CD4-positive, alpha-beta T cell treated with Interleukin-21 for 1 hour (primary cell): ENCODE measurements around the gene ERFE.
"Not testable (repeated sequence)": the region's sequence is repeated elsewhere in the genome, so short reads cannot be mapped to it uniquely, and the experiment has no call there.

ENCODE experiments used
- DNase-seq: peaks from one replicate; pipeline ENCODE4 v3.0.0-alpha.2; 2020

The ERFE gene

GRCh38 chr2:238171072-238171431, 12.3 kb downstream of the ERFE start:
- DNase-seq: not testable (repeated sequence)

- no peak for DNase-seq
Measured at GRCh38 chr2:238171575-238172187, 12.9 kb downstream of the ERFE start.

GRCh38 chr2:238172439-238172838, 13.7 kb downstream of the ERFE start:
- no peak for DNase-seq

- DNase-seq: no peak
Measured at GRCh38 chr2:238173692-238174091, 14.9 kb downstream of the ERFE start.

- DNase-seq: no peak
Measured at GRCh38 chr2:238174291-238174690, 15.5 kb downstream of the ERFE start.

- DNase-seq: no peak
Measured at GRCh38 chr2:238174701-238175100, 15.9 kb downstream of the ERFE start.

DNA sequence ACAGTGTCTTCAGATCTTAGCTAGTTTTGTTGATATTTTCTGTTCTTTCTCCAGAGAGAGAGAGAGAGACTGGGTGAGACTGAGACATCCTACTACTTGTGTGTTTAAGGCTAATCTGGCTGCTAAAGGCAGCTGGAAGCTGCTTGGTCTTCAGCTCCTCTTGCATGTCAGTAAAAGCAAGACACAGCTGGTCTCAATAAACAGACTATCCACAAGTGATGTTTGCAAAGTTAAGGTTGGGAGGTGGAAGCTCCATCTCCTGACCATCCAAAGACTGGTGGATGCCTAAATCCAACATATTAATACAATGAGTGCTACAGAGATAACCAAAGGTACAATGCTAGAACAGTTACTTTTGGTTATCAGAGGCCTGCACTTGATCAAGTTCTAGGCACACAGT, 17.8 kb downstream of the ERFE start:
- DNase-seq: no peak

- DNase-seq: no peak
Measured at GRCh38 chr2:238180554-238180953, 21.8 kb downstream of the ERFE start.

- DNase-seq: no peak
Measured at GRCh38 chr2:238182362-238182761, 23.6 kb downstream of the ERFE start.

DNA sequence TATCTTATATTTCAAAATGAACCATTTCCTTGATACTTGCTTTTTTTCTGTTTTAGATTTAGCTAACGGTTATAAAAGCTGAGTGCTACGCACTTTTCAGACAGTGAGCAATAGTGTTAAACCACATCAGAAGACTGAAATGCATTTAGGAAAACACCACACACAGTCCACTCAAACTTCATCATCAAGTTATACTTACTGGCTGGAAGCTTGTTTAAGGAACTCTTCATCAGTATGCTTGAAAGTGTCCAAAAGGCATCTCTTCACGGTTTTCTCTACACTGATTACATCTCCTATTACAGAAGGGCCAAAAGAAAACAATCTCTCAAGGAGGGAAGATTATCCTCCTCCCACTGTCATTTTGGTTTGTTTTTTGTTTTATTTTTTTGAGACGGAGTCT, 25.1 kb downstream of the ERFE start:
- DNase-seq: no peak

- no peak for DNase-seq
Measured at GRCh38 chr2:238187618-238188548, 29.1 kb downstream of the ERFE start.

GRCh38 chr2:238190445-238190844, 31.7 kb downstream of the ERFE start:
- DNase-seq: no peak

- peak; percentile 23 for DNase-seq
Measured at GRCh38 chr2:238202326-238203093, 43.7 kb downstream of the ERFE start.

DNA sequence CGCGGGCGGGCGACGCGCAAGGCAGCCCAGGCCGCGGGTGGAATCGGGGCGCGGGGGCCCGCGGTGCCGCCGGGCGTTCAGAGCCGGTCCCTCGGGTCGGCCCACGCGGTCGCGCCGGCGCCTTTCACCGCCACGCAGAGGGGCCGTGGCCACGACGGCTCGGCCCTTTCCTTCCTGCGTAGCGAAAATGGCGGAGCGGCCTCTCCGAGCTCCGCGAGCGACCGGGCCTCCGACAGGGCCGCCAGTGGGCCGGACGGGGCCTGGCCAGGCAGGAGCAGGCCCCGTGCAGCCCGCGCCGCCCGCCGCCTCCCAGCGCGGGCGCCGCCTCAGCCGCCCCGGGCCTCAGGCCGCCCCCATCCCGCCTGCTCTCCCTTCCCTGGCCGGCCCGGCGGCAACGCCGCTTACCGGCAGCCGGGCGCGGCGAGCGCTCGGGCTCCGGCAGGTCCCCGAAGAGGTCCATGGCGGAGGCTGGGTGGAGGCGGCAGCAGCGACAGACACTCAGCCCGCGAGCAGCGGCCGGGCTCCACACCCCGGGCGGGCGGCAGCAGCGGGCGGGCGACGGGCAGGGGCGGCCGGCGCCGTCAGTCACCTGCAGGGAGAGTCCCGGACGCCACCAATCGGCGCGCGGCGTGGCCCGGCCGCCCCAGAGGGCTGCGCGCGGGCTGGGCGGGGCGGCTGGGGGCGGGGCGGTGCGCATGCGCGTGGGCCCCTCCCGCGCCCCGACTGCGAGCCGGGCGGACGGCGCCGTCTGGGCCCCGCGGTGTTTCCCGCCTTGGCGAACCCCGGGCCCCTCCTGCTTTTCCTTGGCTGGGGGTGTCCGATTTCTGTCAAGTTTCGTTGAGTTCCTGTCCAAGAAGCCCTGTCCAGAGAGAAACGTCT, 44.6 kb downstream of the ERFE start, which contains the start of gene ILKAP:
ILKAP (minus strand) TSS at position 602 of the 879 bp plus-strand sequence; CDS start at position 460, 142 bp downstream.
- DNase-seq: peak; percentile 91

DNA sequence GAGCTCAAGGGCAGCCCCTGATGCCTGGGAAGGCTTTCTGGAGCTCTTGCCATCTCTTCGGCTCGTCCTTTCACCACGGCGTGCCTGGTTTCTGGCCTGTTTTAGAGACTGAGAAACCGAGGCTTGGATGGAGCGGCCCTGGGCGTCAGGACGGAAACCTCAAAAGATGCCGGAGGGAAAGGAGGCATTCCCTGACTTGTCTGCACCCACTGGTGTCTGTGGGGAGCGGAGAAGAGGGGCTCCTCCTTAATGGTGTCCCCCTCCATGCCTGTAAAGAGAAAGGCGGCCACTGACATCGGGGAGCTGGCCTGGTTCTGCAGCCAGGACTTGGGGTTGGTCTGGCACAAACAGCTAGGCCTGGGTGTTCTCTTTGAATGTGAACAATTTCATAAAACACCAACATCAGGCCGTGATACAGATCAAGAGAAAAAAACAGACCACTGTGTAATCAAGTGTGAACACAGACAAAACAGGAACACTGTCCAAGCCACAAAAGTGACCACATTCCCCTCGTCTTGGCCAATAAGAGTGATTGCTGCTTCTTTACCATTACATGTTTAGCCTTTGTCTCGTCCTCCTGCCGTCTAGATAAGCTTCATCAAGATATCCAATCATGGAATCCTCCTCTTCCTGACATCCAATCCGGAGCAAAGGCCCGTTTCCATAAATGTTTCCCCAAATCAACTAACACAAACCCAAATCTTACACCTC, 45.4 kb downstream of the ERFE start:
- DNase-seq: no peak

- DNase-seq: no peak
Measured at GRCh38 chr2:238207006-238207405, 48.2 kb downstream of the ERFE start.

DNA sequence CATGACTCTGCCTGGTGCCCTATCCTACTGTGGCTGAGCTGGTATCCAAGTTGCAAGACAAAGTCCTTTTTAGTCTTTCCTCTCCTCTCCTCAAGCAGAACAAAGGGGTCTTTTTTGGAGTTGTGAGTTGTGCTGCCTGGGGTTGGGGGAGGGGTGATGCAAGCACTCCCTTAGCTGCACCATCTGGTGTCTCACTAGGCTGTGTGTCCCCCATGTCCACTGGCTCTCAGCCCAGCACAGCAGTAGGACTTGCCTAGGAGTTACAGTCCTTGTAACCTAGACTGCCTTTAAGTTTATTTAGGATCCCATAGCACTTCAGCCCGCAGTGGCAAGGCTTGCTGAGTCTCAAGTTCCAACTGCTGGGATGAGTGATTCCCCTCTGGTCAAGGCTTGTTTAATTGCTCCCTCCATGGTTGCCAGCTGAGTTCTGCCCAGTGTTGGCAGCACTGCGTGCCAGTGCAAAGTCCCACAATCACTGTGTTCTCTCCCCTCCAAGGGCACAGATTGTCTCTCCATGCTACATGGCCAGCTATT, 57.9 kb downstream of the ERFE start:
- DNase-seq: no peak
